HCT116 (cell line): ENCODE data around the gene TMEM203. TPM values are rescaled to one million over a fixed set of nuclear protein-coding genes. Genes with fewer than 3 reads are reported as not detected.

Experiments used
- ATAC-seq: fragments of 200-7000 bp; cut with Tn5 transposase; 2 replicates; pipeline ENCODE4 v1.9.1; 2020; ENCODE audit warnings: mild to moderate bottlenecking, moderate library complexity
- BruUV-seq: library from RNA; stranded (reverse); fragments of 400-500 nt; replicated peaks from 2 replicates; lab custom pipeline; 2021; lab: Mats Ljungman, UMichigan
- CTCF ChIA-PET: fragments of 300-600 bp; sonication (Branson Sonifier 250); formaldehyde crosslinking; loops from one replicate; lab custom pipeline; 2021; ENCODE audit warnings: antibody characterized with exemption; lab: Charles Lee
- POLR2A ChIA-PET: fragments of 300-600, 350-600 bp; sonication (Branson Sonifier 250); formaldehyde crosslinking; loops from one replicate; lab custom pipeline; 2021; ENCODE audit warnings: antibody characterized with exemption; lab: Charles Lee
- RAD21 ChIA-PET, 2 experiments: fragments of 300-600 bp; sonication (Branson Sonifier 250); formaldehyde crosslinking; loops; one replicate each; lab custom pipeline; 2023; ENCODE audit warnings: low total read pairs in 2 of 2; ENCODE audit not compliant: uncharacterized antibody in 2 of 2, unreplicated experiment in 2 of 2, low non-redundant PET in 1 of 2; lab: Charles Lee
- DNase-seq: peaks from one replicate; pipeline ENCODE4 v3.0.0-alpha.2; 2010; ENCODE audit warnings: low read depth, low spot score
- H2AFZ ChIP-seq: fragments of 200-600 bp; shearing (Covaris generic), sonication (generic); 2 replicates; pipeline ENCODE4 v1.6.1; 2017; ENCODE audit warnings: low read depth, mixed run types, mixed read lengths, antibody characterized with exemption, low read length; ENCODE audit not compliant: poor library complexity, severe bottlenecking
- H3K27ac ChIP-seq: 2 replicates; pipeline ENCODE4 v1.5.1; 2012; ENCODE audit warnings: low read depth, low read length
- H3K27me3 ChIP-seq: fragments of 200-600 bp; sonication (generic); 2 replicates; pipeline ENCODE4 v1.6.1; 2016; ENCODE audit warnings: mixed run types, low read length, mixed read lengths; ENCODE audit not compliant: insufficient read depth
- H3K36me3 ChIP-seq, 2 experiments: fragments of 200-500 bp in 1 of 2; fragments of 200-600 bp in 1 of 2; sonication (Bioruptor generic) in 1 of 2; sonication (generic) in 1 of 2; 2 replicates each; pipeline versions ENCODE4 v1.5.1 to v1.6.1; 2014 to 2016; ENCODE audit warnings: low read length in 2 of 2, inconsistent platforms in 1 of 2, mixed read lengths in 1 of 2, mixed run types in 1 of 2; ENCODE audit not compliant: insufficient read depth in 2 of 2, control insufficient read depth in 1 of 2
- H3K4me1 ChIP-seq, 2 experiments: fragments of 200-600 bp in 1 of 2; sonication (generic) in 1 of 2; 2 replicates each; pipeline versions ENCODE4 v1.5.1 to v1.6.1; 2012 to 2017; ENCODE audit warnings: low read length in 2 of 2, inconsistent platforms in 1 of 2, mild to moderate bottlenecking in 1 of 2, mixed read lengths in 1 of 2, mixed run types in 1 of 2, moderate library complexity in 1 of 2; ENCODE audit not compliant: insufficient read depth in 2 of 2, control insufficient read depth in 1 of 2
- H3K4me2 ChIP-seq: fragments of 200-600 bp; sonication (generic); 2 replicates; pipeline ENCODE4 v1.6.1; 2017; ENCODE audit warnings: mixed run types, low read length, mixed read lengths
- H3K4me3 ChIP-seq, 2 experiments: fragments of 200-600 bp in 1 of 2; sonication (generic) in 1 of 2; replicated peaks in 1 of 2; 2 replicates each; pipeline ENCODE4 v1.5.1; 2011 to 2016; ENCODE audit warnings: low read length in 2 of 2, control low read depth in 1 of 2, low read depth in 1 of 2, mild to moderate bottlenecking in 1 of 2, mixed read lengths in 1 of 2, mixed run types in 1 of 2
- H3K79me2 ChIP-seq: fragments of 200-600 bp; sonication (generic); 2 replicates; pipeline ENCODE4 v1.6.1; 2017; ENCODE audit warnings: mild to moderate bottlenecking, mixed run types, low read length, moderate library complexity, mixed read lengths; ENCODE audit not compliant: insufficient read depth
- H3K9ac ChIP-seq: fragments of 200-600 bp; sonication (generic); 2 replicates; pipeline ENCODE4 v1.6.1; 2016; ENCODE audit warnings: low read length, mixed read lengths
- H3K9me2 ChIP-seq: fragments of 200-600 bp; sonication (generic), shearing (Covaris generic); 2 replicates; pipeline ENCODE4 v1.6.1; 2017; ENCODE audit warnings: mixed run types, mild to moderate bottlenecking, moderate library complexity; ENCODE audit not compliant: insufficient read depth
- H3K9me3 ChIP-seq, 2 experiments: fragments of 200-500 bp in 1 of 2; fragments of 200-600 bp in 1 of 2; sonication (Bioruptor generic) in 1 of 2; sonication (generic) in 1 of 2; 2 replicates each; pipeline ENCODE4 v1.6.1; 2014 to 2017; ENCODE audit warnings: low read length in 2 of 2, mixed read lengths in 2 of 2, inconsistent platforms in 1 of 2, low read depth in 1 of 2, mild to moderate bottlenecking in 1 of 2, mixed run types in 1 of 2, moderate library complexity in 1 of 2; ENCODE audit not compliant: control insufficient read depth in 1 of 2, insufficient read depth in 1 of 2
- H4K20me1 ChIP-seq: fragments of 200-600 bp; sonication (generic), shearing (Covaris generic); 2 replicates; pipeline ENCODE4 v1.6.1; 2017; ENCODE audit warnings: mixed run types, mild to moderate bottlenecking, moderate library complexity; ENCODE audit not compliant: insufficient read depth
- EZH2phosphoT487 ChIP-seq: fragments of 200-600 bp; IDR thresholded peaks from 2 replicates; pipeline ENCODE4 v1.6.1; 2018; ENCODE audit warnings: antibody characterized with exemption, borderline replicate concordance
- FOSL1 ChIP-seq: IDR thresholded peaks from 2 replicates; pipeline ENCODE4 v1.6.1; 2012; ENCODE audit warnings: low read depth
- POLR2AphosphoS5 ChIP-seq: IDR thresholded peaks from 2 replicates; pipeline ENCODE4 v1.6.1; 2011; ENCODE audit warnings: mild to moderate bottlenecking, low read depth, low read length, moderate library complexity
- RAD21 ChIP-seq: IDR thresholded peaks from 2 replicates; pipeline ENCODE4 v1.6.1; 2012; ENCODE audit warnings: low read depth, mild to moderate bottlenecking
- TCF7L2 ChIP-seq: IDR thresholded peaks from 2 replicates; pipeline ENCODE4 v1.7.0; 2011; ENCODE audit warnings: borderline replicate concordance, inconsistent platforms; ENCODE audit not compliant: insufficient read depth, insufficient read length; ENCODE audit errors: extremely low read depth
- ZNF274 ChIP-seq: fragments of 200-500 bp; sonication (Bioruptor generic); IDR thresholded peaks from 2 replicates; pipeline ENCODE4 v1.6.1; 2014; ENCODE audit warnings: mild to moderate bottlenecking, low read depth, low read length, inconsistent platforms
- intact Hi-C: fragments of 100-400 bp; cut with micrococcal nuclease; formaldehyde crosslinking; loops from 2 replicates; pipeline ENCODE4 v1.10.0; 2022
- total RNA-seq: library from RNA; stranded (reverse); gene quantifications from one replicate; pipeline ENCODE4 v1.2.1, GENCODE V29; 2021; ENCODE audit not compliant: unreplicated experiment
- TF ChIP-seq, protein P1 (sequence below), 3 experiments: fragments of 200-600 bp in 1 of 3; sonication (generic) in 1 of 3; IDR thresholded peaks in 2 of 3; conservative IDR thresholded peaks in 1 of 3; 2 replicates each; pipeline ENCODE4 v1.5.1; 2012 to 2017; ENCODE audit warnings: low read depth in 2 of 3, low read length in 2 of 3, antibody characterized with exemption in 1 of 3, borderline replicate concordance in 1 of 3, control low read depth in 1 of 3, mild to moderate bottlenecking in 1 of 3, mixed read lengths in 1 of 3, mixed run types in 1 of 3, moderate library complexity in 1 of 3; ENCODE audit not compliant: insufficient read depth in 1 of 3

TMEM203 gene
- total RNA-seq, 1 experiment from 2014 or later = 45.0 TPM

DNA sequence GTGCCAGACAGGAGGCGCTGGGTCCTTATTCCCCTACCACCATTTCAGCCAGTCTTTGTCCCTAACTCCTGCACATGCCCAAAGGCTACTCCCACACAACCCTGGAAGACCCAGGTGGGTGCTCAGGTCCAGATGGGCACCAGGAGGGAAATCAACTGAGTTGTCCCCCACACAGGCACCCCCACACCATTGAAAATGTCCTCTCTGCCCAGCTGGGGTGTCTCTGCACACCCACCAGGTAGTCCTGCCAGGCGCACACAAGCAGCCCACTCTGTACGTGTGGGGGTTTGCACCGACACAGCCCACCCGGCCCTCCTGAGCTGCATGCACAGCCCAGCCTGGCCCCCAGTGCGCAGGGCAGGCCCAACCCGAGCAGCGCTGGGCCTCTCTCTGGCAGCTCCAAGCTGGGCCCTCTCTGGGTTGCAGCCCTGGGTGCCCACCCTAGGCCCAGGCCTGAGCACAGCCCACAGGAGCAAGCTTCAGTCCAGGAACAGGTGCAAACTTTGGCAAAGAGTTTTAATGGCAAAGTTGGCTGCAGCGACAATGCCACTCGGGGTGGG, 14.4 kb upstream of the TMEM203 start:
- no peak for ATAC-seq
- Histone ChIP-seq H3K79me2 (no peaks in the 10 kb centered on the region), H3K27ac (peak overlapping the region; percentile 94; the same call in 1 of the 2 replicates), H2AFZ (no peak overlapping the region), H3K9ac (no peak overlapping the region), H4K20me1 (no peaks in the 10 kb centered on the region), H3K36me3 (no peaks in the 10 kb centered on the region), H3K9me2 (no peaks in the 10 kb centered on the region), H3K9me3 (no peaks in the 10 kb centered on the region), H3K4me2 (0 out of 2 replicates have a peak overlapping the region, but pooled peaks have one; percentile 77), H3K4me3 (no peak overlapping the region), H3K4me1 (peaks cover 35 to 67% of the 10 kb centered on the region in 2 experiments), H3K27me3 (no peaks in the 10 kb centered on the region)
- RAD21 ChIA-PET = no interaction called here
- CTCF ChIA-PET = interaction anchor here (1.1 kb wide), 1 partner anchor 69 kb away, joined by 4 read pairs; no protein-coding TSS in a partner anchor
- BruUV-seq = no TSS peak
- POLR2A ChIA-PET = interaction anchor here (1.0 kb wide), 1 partner anchor 19 kb away, joined by 3 read pairs; the partner anchor contains the start of gene TPRN
- no peak for DNase-seq
- intact Hi-C loops = loop anchor here (10.0 kb wide), 1 partner anchor 435 kb away; no protein-coding TSS in a partner anchor
- no peak for TF ChIP-seq FOSL1
- TF ChIP-seq, protein P1, sequence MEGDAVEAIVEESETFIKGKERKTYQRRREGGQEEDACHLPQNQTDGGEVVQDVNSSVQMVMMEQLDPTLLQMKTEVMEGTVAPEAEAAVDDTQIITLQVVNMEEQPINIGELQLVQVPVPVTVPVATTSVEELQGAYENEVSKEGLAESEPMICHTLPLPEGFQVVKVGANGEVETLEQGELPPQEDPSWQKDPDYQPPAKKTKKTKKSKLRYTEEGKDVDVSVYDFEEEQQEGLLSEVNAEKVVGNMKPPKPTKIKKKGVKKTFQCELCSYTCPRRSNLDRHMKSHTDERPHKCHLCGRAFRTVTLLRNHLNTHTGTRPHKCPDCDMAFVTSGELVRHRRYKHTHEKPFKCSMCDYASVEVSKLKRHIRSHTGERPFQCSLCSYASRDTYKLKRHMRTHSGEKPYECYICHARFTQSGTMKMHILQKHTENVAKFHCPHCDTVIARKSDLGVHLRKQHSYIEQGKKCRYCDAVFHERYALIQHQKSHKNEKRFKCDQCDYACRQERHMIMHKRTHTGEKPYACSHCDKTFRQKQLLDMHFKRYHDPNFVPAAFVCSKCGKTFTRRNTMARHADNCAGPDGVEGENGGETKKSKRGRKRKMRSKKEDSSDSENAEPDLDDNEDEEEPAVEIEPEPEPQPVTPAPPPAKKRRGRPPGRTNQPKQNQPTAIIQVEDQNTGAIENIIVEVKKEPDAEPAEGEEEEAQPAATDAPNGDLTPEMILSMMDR (IDR thresholded peaks at IDR 0.05 in 2 of 3, conservative IDR thresholded peaks at IDR 0.05 in 1 of 3; ENCODE audit: borderline replicate concordance in 1 of 3, insufficient read depth in 1 of 3, low read depth in 2 of 3, low read length in 2 of 3) = no peak
- TF ChIP-seq RAD21 = no peak
- no peak for TF ChIP-seq EZH2phosphoT487

DNA sequence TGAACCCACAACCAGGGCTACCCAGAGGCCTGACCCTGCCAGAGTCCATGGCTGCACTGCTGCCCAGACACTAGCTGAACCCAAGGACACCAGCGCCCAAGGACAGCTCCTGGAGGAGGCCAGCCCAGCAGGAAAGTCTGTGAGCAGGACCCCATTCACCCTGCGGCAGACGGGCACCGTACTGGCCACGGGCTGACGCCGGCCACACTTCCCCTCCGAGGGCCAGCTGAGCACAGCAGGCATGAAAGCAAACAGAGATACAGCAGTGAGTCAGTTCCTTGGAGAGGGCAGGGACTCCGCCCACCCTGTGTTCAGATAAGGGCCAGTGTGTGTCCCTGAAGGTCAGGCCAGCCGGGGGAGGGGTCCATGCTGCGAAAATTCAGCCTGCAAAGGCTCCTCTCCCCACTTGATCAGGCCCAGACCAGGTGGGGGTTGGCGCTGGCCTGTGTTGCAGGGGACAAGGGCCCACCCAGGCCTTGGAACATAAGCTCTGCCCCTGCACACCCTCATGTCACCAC, 13.4 kb upstream of the TMEM203 start:
- ATAC-seq = peak; percentile 12; the same call in 1 of the 2 replicates
- TF ChIP-seq POLR2AphosphoS5 (peak; percentile 44; the same call in 1 of the 2 replicates), TCF7L2 (peak; percentile 71), ZNF274 (no peak)
- no peak overlapping the region for H2AFZ ChIP-seq
- H3K79me2 ChIP-seq = no peaks in the 10 kb centered on the region
- H3K4me1 ChIP-seq = peaks cover 28 to 59% of the 10 kb centered on the region in 2 experiments
- ChIA-PET CTCF (interaction anchor here (1.1 kb wide), 1 partner anchor 68 kb away, joined by 4 read pairs; no protein-coding TSS in a partner anchor), POLR2A (interaction anchor here (0.6 to 1.2 kb wide), 4 partner anchors 9 to 105 kb away, joined by 3 to 7 read pairs (median 3); partner anchors contain the start of genes RNF224, TPRN and TUBB4B), RAD21 (interaction anchor here in 1 of 2 experiments (0.7 kb wide), 1 partner anchor 20 kb away, joined by 4 read pairs; no protein-coding TSS in a partner anchor)
- intact Hi-C loops = no loop called here
- no peak for DNase-seq
- H3K27me3 ChIP-seq = no peaks in the 10 kb centered on the region
- H3K4me2 ChIP-seq = peak overlapping the region; percentile 77
- peak overlapping the region; percentile 94 for H3K27ac ChIP-seq
- peak overlapping the region; percentile 46 for H3K9ac ChIP-seq
- no peaks in the 10 kb centered on the region for H3K9me3 ChIP-seq
- no TSS peak for BruUV-seq
- no peaks in the 10 kb centered on the region for H3K9me2 ChIP-seq
- H3K36me3 ChIP-seq = no peaks in the 10 kb centered on the region
- H4K20me1 ChIP-seq = no peaks in the 10 kb centered on the region
- H3K4me3 ChIP-seq = 0 out of 4 replicates have a peak overlapping the region, but pooled peaks of 1 of the 2 experiments have one; percentile 16
